Measurements from ENCODE around the gene RNASEL.

GRCh38 chr1:182624577-182624976, 35.5 kb upstream of the RNASEL start:
- TF ChIP-seq CTCF (conservative IDR thresholded peaks at IDR 0.05; ENCODE audit: low read depth, low read length) (no peak), MAFK (IDR thresholded peaks at IDR 0.05; ENCODE audit: low read depth, low read length) (no peak), SMC3 (IDR thresholded peaks at IDR 0.05; ENCODE audit: low read depth, low read length) (no peak), FOS (IDR thresholded peaks at IDR 0.05; ENCODE audit: low read depth, low read length) (no peak), CEBPB (IDR thresholded peaks at IDR 0.05; ENCODE audit: low read depth, low read length) (no peak), CHD1 (IDR thresholded peaks at IDR 0.05; ENCODE audit: low read depth, low read length) (no peak), RCOR1 (IDR thresholded peaks at IDR 0.05; ENCODE audit: insufficient replicate concordance, low read length) (no peak)
